Esophagus squamous epithelium (tissue), 4 donors: ENCODE results near the gene SRP68.

ENCODE experiments used
- POLR2A ChIP-seq, 4 donors: fragments of 450-650 bp; IDR thresholded peaks; one replicate each; pipeline ENCODE4 v1.6.1; 2017; ENCODE audit warnings: antibody characterized with exemption in 4 of 4, mild to moderate bottlenecking in 4 of 4, moderate library complexity in 3 of 4
- TF ChIP-seq, protein P1 (sequence below), 6 experiments: fragments of 450-650 bp in 4 of 6; fragments of 200-600 bp in 2 of 6; sonication (generic) in 2 of 6; IDR thresholded peaks; one replicate each; pipeline ENCODE4 v1.5.1; 2016 to 2019; ENCODE audit warnings: antibody characterized with exemption in 6 of 6, mild to moderate bottlenecking in 4 of 6, moderate library complexity in 4 of 6

DNA sequence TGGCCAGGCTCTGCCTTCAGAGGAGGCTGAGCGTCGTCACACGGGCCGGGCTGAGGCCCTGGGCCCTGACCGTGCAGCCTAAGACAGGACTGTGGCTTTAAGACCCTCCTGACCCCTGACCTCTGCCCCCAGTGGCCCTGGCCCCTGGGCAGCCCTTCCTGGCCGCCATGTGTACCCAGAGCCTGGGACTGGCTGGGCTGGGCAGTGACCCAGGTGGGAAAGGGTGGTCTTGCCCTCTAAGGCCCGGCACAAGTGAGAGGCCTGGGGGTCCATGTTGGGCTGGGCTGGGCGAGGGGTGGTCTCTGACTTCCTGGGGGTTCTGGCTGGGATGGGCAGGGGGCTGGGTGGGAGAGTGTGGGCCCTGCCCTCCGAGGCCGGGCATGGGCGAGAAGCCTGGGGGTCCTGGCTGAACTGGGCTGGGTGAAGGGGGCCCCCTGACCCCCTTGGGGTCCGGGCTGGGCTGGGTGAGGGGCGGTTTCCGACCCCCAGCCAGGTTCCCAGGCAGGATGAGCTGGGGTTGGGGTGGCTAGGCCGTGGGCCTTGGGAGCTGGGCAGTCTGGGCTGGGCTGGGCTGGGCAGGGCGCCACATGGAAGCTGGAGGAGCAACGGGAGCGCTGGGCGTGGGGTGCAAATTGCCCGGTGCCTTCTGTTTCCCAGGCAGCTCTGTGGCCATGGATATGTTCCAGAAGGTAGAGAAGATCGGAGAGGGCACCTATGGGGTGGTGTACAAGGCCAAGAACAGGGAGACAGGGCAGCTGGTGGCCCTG, 71.4 kb downstream of the SRP68 start, which contains the start of gene CDK3:
- TF ChIP-seq, protein P1, sequence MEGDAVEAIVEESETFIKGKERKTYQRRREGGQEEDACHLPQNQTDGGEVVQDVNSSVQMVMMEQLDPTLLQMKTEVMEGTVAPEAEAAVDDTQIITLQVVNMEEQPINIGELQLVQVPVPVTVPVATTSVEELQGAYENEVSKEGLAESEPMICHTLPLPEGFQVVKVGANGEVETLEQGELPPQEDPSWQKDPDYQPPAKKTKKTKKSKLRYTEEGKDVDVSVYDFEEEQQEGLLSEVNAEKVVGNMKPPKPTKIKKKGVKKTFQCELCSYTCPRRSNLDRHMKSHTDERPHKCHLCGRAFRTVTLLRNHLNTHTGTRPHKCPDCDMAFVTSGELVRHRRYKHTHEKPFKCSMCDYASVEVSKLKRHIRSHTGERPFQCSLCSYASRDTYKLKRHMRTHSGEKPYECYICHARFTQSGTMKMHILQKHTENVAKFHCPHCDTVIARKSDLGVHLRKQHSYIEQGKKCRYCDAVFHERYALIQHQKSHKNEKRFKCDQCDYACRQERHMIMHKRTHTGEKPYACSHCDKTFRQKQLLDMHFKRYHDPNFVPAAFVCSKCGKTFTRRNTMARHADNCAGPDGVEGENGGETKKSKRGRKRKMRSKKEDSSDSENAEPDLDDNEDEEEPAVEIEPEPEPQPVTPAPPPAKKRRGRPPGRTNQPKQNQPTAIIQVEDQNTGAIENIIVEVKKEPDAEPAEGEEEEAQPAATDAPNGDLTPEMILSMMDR (IDR thresholded peaks at IDR 0.05): no peak
- TF ChIP-seq POLR2A (IDR thresholded peaks at IDR 0.05): no peak
